HG03457 (cell line): ENCODE measurements around the gene CYP11A1.

Experiments
- ATAC-seq: cut with Tn5 transposase; IDR thresholded peaks from one replicate; pipeline ENCODE4 v1.9.1; 2021; ENCODE audit warnings: moderate number of reproducible peaks; ENCODE audit not compliant: unreplicated experiment

Gene CYP11A1

GRCh38 chr15:74367296-74367854, at the start of gene CYP11A1:
Gene CYP11A1, minus strand, starts transcription at chr15:74367646. Its CDS starts 61 bp downstream, at chr15:74367585.
- no peak for ATAC-seq

GRCh38 chr15:74417225-74417624, 49.8 kb upstream of the CYP11A1 start:
- no peak for ATAC-seq

- no peak for ATAC-seq
These were observed 48.8 kb upstream of the CYP11A1 start for GRCh38 chr15:74415966-74416916.

GRCh38 chr15:74414603-74415338, 47.3 kb upstream of the CYP11A1 start:
- no peak for ATAC-seq

GRCh38 chr15:74414081-74414580, 46.7 kb upstream of the CYP11A1 start:
- no peak for ATAC-seq

GRCh38 chr15:74413350-74414080, 46.1 kb upstream of the CYP11A1 start:
- ATAC-seq: no peak

- ATAC-seq: no peak
These were observed 44.7 kb upstream of the CYP11A1 start for GRCh38 chr15:74412159-74412558.

- no peak for ATAC-seq
These were observed 44.2 kb upstream of the CYP11A1 start for GRCh38 chr15:74411686-74412085.

GRCh38 chr15:74410502-74410901, 43.1 kb upstream of the CYP11A1 start:
- ATAC-seq: no peak

- no peak for ATAC-seq
These were observed 41.8 kb upstream of the CYP11A1 start for GRCh38 chr15:74409225-74409624.

- ATAC-seq: no peak
These were observed 41.4 kb upstream of the CYP11A1 start for GRCh38 chr15:74408815-74409214.

- ATAC-seq: no peak
These were observed 40.9 kb upstream of the CYP11A1 start for GRCh38 chr15:74408385-74408784.

GRCh38 chr15:74406992-74407705, 39.7 kb upstream of the CYP11A1 start:
- ATAC-seq: no peak

GRCh38 chr15:74406517-74406916, 39.1 kb upstream of the CYP11A1 start:
- ATAC-seq: no peak

GRCh38 chr15:74405823-74406222, 38.4 kb upstream of the CYP11A1 start:
- ATAC-seq: no peak

- ATAC-seq: no peak
These were observed 36.6 kb upstream of the CYP11A1 start for GRCh38 chr15:74403991-74404563.

- no peak for ATAC-seq
These were observed 36.1 kb upstream of the CYP11A1 start for GRCh38 chr15:74403588-74403919.

GRCh38 chr15:74402873-74403587, 35.6 kb upstream of the CYP11A1 start:
- no peak for ATAC-seq

- no peak for ATAC-seq
These were observed 34.9 kb upstream of the CYP11A1 start for GRCh38 chr15:74402337-74402841.
